IMR-90 (cell line): ENCODE results near the gene KAT7. TPM values are rescaled to one million over a fixed set of nuclear protein-coding genes. Genes with fewer than 3 reads are reported as not detected.

Source experiments
- ATAC-seq: fragments of 200-7000 bp; cut with Tn5 transposase; 2 replicates; pipeline ENCODE4 v1.9.1; 2020; ENCODE audit warnings: low read depth, mild to moderate bottlenecking, moderate library complexity
- BruUV-seq: library from RNA; stranded (reverse); fragments of 400-500 nt; replicated peaks from 2 replicates; lab custom pipeline; 2021; lab: Mats Ljungman, UMichigan
- CTCF ChIA-PET: fragments of 300-600 bp; formaldehyde crosslinking; extraction: SDS; loops from one replicate; lab custom pipeline; 2021; ENCODE audit warnings: antibody characterized with exemption; lab: Yijun Ruan, JAX
- POLR2A ChIA-PET: fragments of 300-600 bp; sonication (Branson Sonifier 250); formaldehyde crosslinking; loops from one replicate; lab custom pipeline; 2022; ENCODE audit warnings: antibody characterized with exemption; ENCODE audit not compliant: unreplicated experiment; lab: Charles Lee
- DNase-seq: peaks from one replicate; pipeline ENCODE4 v3.0.0; 2013
- H2AFZ ChIP-seq: replicated peaks from 2 replicates; pipeline ENCODE3; 2013; ENCODE audit warnings: low read length, mild to moderate bottlenecking; ENCODE audit not compliant: poor library complexity
- H2AK5ac ChIP-seq: 2 replicates; pipeline ENCODE4 v1.6.1; 2013; ENCODE audit warnings: low read depth, low read length, inconsistent platforms
- H2AK9ac ChIP-seq: replicated peaks from 2 replicates; pipeline ENCODE3; 2013; ENCODE audit warnings: mild to moderate bottlenecking, low read depth, low read length, moderate library complexity; ENCODE audit not compliant: poor library complexity
- H2BK120ac ChIP-seq: 2 replicates; pipeline ENCODE4 v1.6.1; 2013; ENCODE audit warnings: low read depth, low read length, inconsistent platforms
- H2BK15ac ChIP-seq: 3 replicates; pipeline ENCODE4 v1.6.1; 2013; ENCODE audit warnings: low read depth, low read length, inconsistent platforms
- H2BK20ac ChIP-seq: 2 replicates; pipeline ENCODE4 v1.6.1; 2013; ENCODE audit warnings: low read depth, mild to moderate bottlenecking, inconsistent platforms, low read length, moderate library complexity
- H2BK5ac ChIP-seq: 2 replicates; pipeline ENCODE4 v1.6.1; 2013; ENCODE audit warnings: mild to moderate bottlenecking, low read depth, low read length, inconsistent platforms; ENCODE audit not compliant: poor library complexity, severe bottlenecking
- H3K14ac ChIP-seq: replicated peaks from 2 replicates; pipeline ENCODE4 v1.6.1; 2013; ENCODE audit warnings: low read depth, low read length, inconsistent platforms
- H3K18ac ChIP-seq: 2 replicates; pipeline ENCODE4 v1.6.1; 2013; ENCODE audit warnings: low read depth, low read length, control low read depth
- H3K23ac ChIP-seq: 2 replicates; pipeline ENCODE4 v1.6.1; 2013; ENCODE audit warnings: low read depth, low read length, inconsistent platforms
- H3K27ac ChIP-seq: 2 replicates; pipeline ENCODE4 v1.5.1; 2013; ENCODE audit warnings: mild to moderate bottlenecking, control low read depth, low read length; ENCODE audit not compliant: insufficient read depth
- H3K27me3 ChIP-seq: 2 replicates; pipeline ENCODE4 v1.6.1; 2013; ENCODE audit warnings: low read length; ENCODE audit not compliant: control insufficient read depth, insufficient read depth
- H3K36me3 ChIP-seq: 2 replicates; pipeline ENCODE4 v1.6.1; 2013; ENCODE audit warnings: low read length, mixed read lengths; ENCODE audit not compliant: control insufficient read depth, insufficient read depth
- H3K4ac ChIP-seq: 2 replicates; pipeline ENCODE4 v1.6.1; 2013; ENCODE audit warnings: low read depth, low read length, inconsistent platforms
- H3K4me1 ChIP-seq: 2 replicates; pipeline ENCODE4 v1.6.1; 2013; ENCODE audit warnings: low read length, mixed read lengths; ENCODE audit not compliant: control insufficient read depth, insufficient read depth
- H3K4me2 ChIP-seq: 2 replicates; pipeline ENCODE4 v1.6.1; 2013; ENCODE audit warnings: low read depth, mild to moderate bottlenecking, control low read depth, low read length, moderate library complexity
- H3K4me3 ChIP-seq: 2 replicates; pipeline ENCODE4 v1.5.1; 2013; ENCODE audit warnings: low read depth, mild to moderate bottlenecking, control low read depth, low read length, moderate library complexity; ENCODE audit not compliant: insufficient read depth
- H3K56ac ChIP-seq: 2 replicates; pipeline ENCODE4 v1.6.1; 2013; ENCODE audit warnings: low read length, inconsistent platforms; ENCODE audit not compliant: insufficient read depth; ENCODE audit errors: extremely low read depth
- H3K79me1 ChIP-seq, 2 experiments: 2 replicates each; pipeline ENCODE4 v1.6.1; 2013; ENCODE audit warnings: low read length in 2 of 2, inconsistent platforms in 1 of 2, low read depth in 1 of 2
- H3K9ac ChIP-seq: 2 replicates; pipeline ENCODE4 v1.6.1; 2013; ENCODE audit warnings: low read depth, low read length, control low read depth
- H3K9me1 ChIP-seq: 2 replicates; pipeline ENCODE4 v1.6.1; 2013; ENCODE audit warnings: low read length, inconsistent platforms; ENCODE audit not compliant: insufficient read depth
- H3K9me3 ChIP-seq: 2 replicates; pipeline ENCODE4 v1.6.1; 2013; ENCODE audit warnings: low read length; ENCODE audit not compliant: control insufficient read depth, insufficient read depth
- H4K20me1 ChIP-seq: 2 replicates; pipeline ENCODE4 v1.6.1; 2013; ENCODE audit warnings: low read length, inconsistent platforms; ENCODE audit not compliant: insufficient read depth
- H4K5ac ChIP-seq: 2 replicates; pipeline ENCODE4 v1.6.1; 2013; ENCODE audit warnings: mild to moderate bottlenecking, low read depth, low read length, control low read depth
- H4K8ac ChIP-seq, 2 experiments: 2 replicates each; pipeline ENCODE4 v1.6.1; 2013; ENCODE audit warnings: low read depth in 2 of 2, low read length in 2 of 2, control low read depth in 1 of 2, inconsistent platforms in 1 of 2
- H4K91ac ChIP-seq: 2 replicates; pipeline ENCODE4 v1.6.1; 2013; ENCODE audit warnings: low read depth, low read length, inconsistent platforms; ENCODE audit not compliant: insufficient read depth
- CEBPB ChIP-seq: IDR thresholded peaks from 2 replicates; pipeline ENCODE4 v1.6.1; 2012; ENCODE audit warnings: low read depth, low read length, improper control_type of control experiment
- CHD1 ChIP-seq: IDR thresholded peaks from 2 replicates; pipeline ENCODE4 v1.6.1; 2012; ENCODE audit warnings: low read depth, low read length, improper control_type of control experiment
- MAFK ChIP-seq: IDR thresholded peaks from 2 replicates; pipeline ENCODE4 v1.6.1; 2012; ENCODE audit warnings: low read depth, low read length, improper control_type of control experiment
- MAZ ChIP-seq: IDR thresholded peaks from 2 replicates; pipeline ENCODE4 v1.6.1; 2012; ENCODE audit warnings: low read depth, mild to moderate bottlenecking, low read length, improper control_type of control experiment, moderate library complexity, borderline replicate concordance
- MXI1 ChIP-seq: IDR thresholded peaks from 2 replicates; pipeline ENCODE4 v1.6.1; 2012; ENCODE audit warnings: low read depth, mild to moderate bottlenecking, low read length, moderate library complexity, borderline replicate concordance
- NFE2L2 ChIP-seq: fragments of 150-350 bp; IDR thresholded peaks from 2 replicates; pipeline ENCODE4 v1.6.1; 2016; ENCODE audit warnings: low read depth, mild to moderate bottlenecking, low read length
- POLR2A ChIP-seq: IDR thresholded peaks from 2 replicates; pipeline ENCODE4 v1.6.1; 2012; ENCODE audit warnings: mild to moderate bottlenecking, low read depth, low read length
- RAD21 ChIP-seq: IDR thresholded peaks from 2 replicates; pipeline ENCODE4 v1.6.1; 2012; ENCODE audit warnings: low read length, improper control_type of control experiment
- RCOR1 ChIP-seq: IDR thresholded peaks from 2 replicates; pipeline ENCODE4 v1.6.1; 2012; ENCODE audit warnings: mild to moderate bottlenecking, low read length, improper control_type of control experiment; ENCODE audit not compliant: insufficient replicate concordance
- RFX5 ChIP-seq: IDR thresholded peaks from 2 replicates; pipeline ENCODE4 v1.8.0; 2012; ENCODE audit warnings: low read depth, mild to moderate bottlenecking, low read length, moderate library complexity
- SMC3 ChIP-seq: fragments of 150-350 bp; IDR thresholded peaks from 2 replicates; pipeline ENCODE4 v1.6.1; 2016; ENCODE audit warnings: low read depth, mild to moderate bottlenecking, antibody characterized with exemption, low read length, moderate library complexity
- USF2 ChIP-seq: fragments of 150-350 bp; IDR thresholded peaks from 2 replicates; pipeline ENCODE4 v1.6.1; 2017; ENCODE audit warnings: mild to moderate bottlenecking, antibody characterized with exemption, low read length, low read depth
- WGBS, 2 experiments: methylation state at CpG; one replicate each; pipeline versions ENCODE4 v1.1.5 to v1.1.7; 2013; ENCODE audit warnings: missing lambda C conversion rate in 2 of 2; ENCODE audit not compliant: insufficient read length in 1 of 2; ENCODE audit errors: extremely low coverage in 2 of 2; 5-methylcytosine and 5-hydroxymethylcytosine counted together
- dilution Hi-C: fragments of 300-500 bp; cut with HindIII; formaldehyde crosslinking; loops from one replicate; pipeline ENCODE4 v1.14.3; 2018; ENCODE audit warnings: low sequenced_read_pairs; ENCODE audit not compliant: unreplicated experiment
- in situ Hi-C: fragments of 300-500 bp; cut with MboI; formaldehyde crosslinking; loops from 3 replicates; pipeline ENCODE4 v1.14.3; 2019; ENCODE audit warnings: low sequenced_read_pairs, inconsistent platforms, mixed read lengths
- intact Hi-C: fragments of 100-400 bp; cut with micrococcal nuclease; formaldehyde crosslinking; loops from 2 replicates; pipeline ENCODE4 v1.10.0; 2022
- polyA plus RNA-seq, 3 experiments: library from polyadenylated mRNA; depleted of rRNA; stranded (reverse); fragments of >200 nt; gene quantifications; 2 replicates each; pipeline ENCODE4 v1.2.3, GENCODE V29; 2012; ENCODE audit warnings: low replicate concordance in 1 of 3
- total RNA-seq: library from RNA; depleted of rRNA; stranded (reverse); fragments of >200 nt; gene quantifications from 2 replicates; pipeline ENCODE4 v1.2.3, GENCODE V29; 2012
- TF ChIP-seq, protein P1 (sequence below): fragments of 150-350 bp; IDR thresholded peaks from 2 replicates; pipeline ENCODE4 v1.6.1; 2016; ENCODE audit warnings: low read depth, mild to moderate bottlenecking, low read length, moderate library complexity, borderline replicate concordance

Gene KAT7
- total and polyA plus RNA-seq, 2 of the 4 experiments (the other 2 are of a cell fraction), result 16.9 to 21.9 TPM

GRCh38 chr17:49842846-49843245 is 54.4 kb downstream of the KAT7 start:
- dilution Hi-C loops, result no loop called here
- Histone ChIP-seq H2AK5ac (no peak overlapping the region; the same call in 1 of the 2 replicates), H3K4ac (no peak overlapping the region), H3K18ac (no peak overlapping the region), H2BK20ac (no peak overlapping the region), H3K36me3 (no peaks in the 10 kb centered on the region), H2AK9ac (no peak overlapping the region), H3K14ac (no peak overlapping the region), H4K8ac (no peak overlapping the region), H2AFZ (no peak overlapping the region), H3K56ac (no peak overlapping the region), H2BK120ac (no peak overlapping the region), H3K23ac (no peak overlapping the region), H2BK15ac (no peak overlapping the region), H4K91ac (no peak overlapping the region), H3K9me3 (no peaks in the 10 kb centered on the region), H4K5ac (no peak overlapping the region), H2BK5ac (no peak overlapping the region), H3K9ac (no peak overlapping the region), H3K9me1 (peaks cover 7% of the 10 kb centered on the region), H3K79me1 (no peaks in the 10 kb centered on the region), H3K27me3 (no peaks in the 10 kb centered on the region), H3K27ac (no peak overlapping the region), H3K4me1 (peaks cover 6% of the 10 kb centered on the region; the same call in 1 of the 2 replicates), H3K4me3 (no peak overlapping the region), H4K20me1 (no peaks in the 10 kb centered on the region), H3K4me2 (no peak overlapping the region)
- TF ChIP-seq CHD1 (no peak), MAZ (no peak), RCOR1 (no peak), CEBPB (no peak), RFX5 (no peak), SMC3 (no peak), MXI1 (no peak), POLR2A (no peak), MAFK (no peak), NFE2L2 (no peak), USF2 (no peak), RAD21 (no peak)
- TF ChIP-seq, protein P1, sequence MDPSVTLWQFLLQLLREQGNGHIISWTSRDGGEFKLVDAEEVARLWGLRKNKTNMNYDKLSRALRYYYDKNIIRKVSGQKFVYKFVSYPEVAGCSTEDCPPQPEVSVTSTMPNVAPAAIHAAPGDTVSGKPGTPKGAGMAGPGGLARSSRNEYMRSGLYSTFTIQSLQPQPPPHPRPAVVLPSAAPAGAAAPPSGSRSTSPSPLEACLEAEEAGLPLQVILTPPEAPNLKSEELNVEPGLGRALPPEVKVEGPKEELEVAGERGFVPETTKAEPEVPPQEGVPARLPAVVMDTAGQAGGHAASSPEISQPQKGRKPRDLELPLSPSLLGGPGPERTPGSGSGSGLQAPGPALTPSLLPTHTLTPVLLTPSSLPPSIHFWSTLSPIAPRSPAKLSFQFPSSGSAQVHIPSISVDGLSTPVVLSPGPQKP, result no peak
- DNase-seq (peak; percentile 21), ATAC-seq (no peak)
- no CpG with 5 or more reads among the region's 6 CpGs for WGBS, 2 experiments
- CTCF ChIA-PET, result no interaction called here
- POLR2A ChIA-PET, result no interaction called here
- in situ Hi-C loops, result no loop called here
- intact Hi-C loops, result no loop called here
- no TSS peak for BruUV-seq
